GM23338 (cell line): ENCODE measurements around the gene PLA2R1.

Experiments
- EZH2 ChIP-seq: fragments of 200-600 bp; sonication (generic); IDR thresholded peaks from one replicate; pipeline ENCODE4 v1.8.0; 2017; ENCODE audit warnings: antibody characterized with exemption, mild to moderate bottlenecking, low read depth; ENCODE audit not compliant: unreplicated experiment
- POLR2AphosphoS5 ChIP-seq: IDR thresholded peaks from 2 replicates; pipeline ENCODE4 v1.6.1; 2016; ENCODE audit warnings: antibody characterized with exemption, low read depth
- TF ChIP-seq, protein P1 (sequence below), 2 experiments: fragments of 200-600 bp in 1 of 2; sonication (generic) in 1 of 2; conservative IDR thresholded peaks; 2 replicates each; pipeline versions ENCODE4 v1.5.1 to v1.6.1; 2016 to 2017; ENCODE audit warnings: antibody characterized with exemption in 2 of 2, low read depth in 2 of 2, mild to moderate bottlenecking in 2 of 2, moderate library complexity in 1 of 2

DNA sequence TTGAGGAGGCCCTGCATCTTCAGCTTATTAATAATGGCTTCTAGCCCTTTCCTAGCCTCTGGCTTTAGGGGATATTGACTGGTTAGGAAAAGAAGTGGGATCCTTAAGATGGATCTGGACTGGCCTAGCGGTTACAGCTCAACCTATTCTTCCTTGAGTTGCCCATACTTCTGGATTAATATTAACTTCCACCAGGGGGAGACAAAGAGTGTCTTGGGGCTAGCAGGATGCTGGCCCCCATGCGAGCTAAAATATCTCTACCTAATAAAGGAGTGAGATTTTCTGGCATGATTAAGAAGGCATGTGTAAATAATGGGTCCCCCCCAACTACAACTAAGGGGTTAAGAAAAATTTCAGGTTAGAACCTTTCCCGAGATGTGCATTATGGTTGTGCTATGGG, 23.2 kb upstream of the PLA2R1 start:
- TF ChIP-seq, protein P1, sequence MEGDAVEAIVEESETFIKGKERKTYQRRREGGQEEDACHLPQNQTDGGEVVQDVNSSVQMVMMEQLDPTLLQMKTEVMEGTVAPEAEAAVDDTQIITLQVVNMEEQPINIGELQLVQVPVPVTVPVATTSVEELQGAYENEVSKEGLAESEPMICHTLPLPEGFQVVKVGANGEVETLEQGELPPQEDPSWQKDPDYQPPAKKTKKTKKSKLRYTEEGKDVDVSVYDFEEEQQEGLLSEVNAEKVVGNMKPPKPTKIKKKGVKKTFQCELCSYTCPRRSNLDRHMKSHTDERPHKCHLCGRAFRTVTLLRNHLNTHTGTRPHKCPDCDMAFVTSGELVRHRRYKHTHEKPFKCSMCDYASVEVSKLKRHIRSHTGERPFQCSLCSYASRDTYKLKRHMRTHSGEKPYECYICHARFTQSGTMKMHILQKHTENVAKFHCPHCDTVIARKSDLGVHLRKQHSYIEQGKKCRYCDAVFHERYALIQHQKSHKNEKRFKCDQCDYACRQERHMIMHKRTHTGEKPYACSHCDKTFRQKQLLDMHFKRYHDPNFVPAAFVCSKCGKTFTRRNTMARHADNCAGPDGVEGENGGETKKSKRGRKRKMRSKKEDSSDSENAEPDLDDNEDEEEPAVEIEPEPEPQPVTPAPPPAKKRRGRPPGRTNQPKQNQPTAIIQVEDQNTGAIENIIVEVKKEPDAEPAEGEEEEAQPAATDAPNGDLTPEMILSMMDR (conservative IDR thresholded peaks at IDR 0.05; ENCODE audit: low read depth in 2 of 2) = peak; percentile 5 to 54; a peak in 2 of 4 replicates
- TF ChIP-seq POLR2AphosphoS5 = no peak
- TF ChIP-seq EZH2 = no peak
